NCI-H146 (cell line): Measurements from ENCODE around the gene GABARAPL2.

Experiments
- DNase-seq: peaks from one replicate; lab custom pipeline; 2025; lab: John Stamatoyannopoulos, UW

Gene GABARAPL2

GRCh38 chr16:75555213-75555706 is 10.9 kb upstream of the GABARAPL2 start:
- DNase-seq = peak; percentile 73

- DNase-seq = peak; percentile 92
These were observed 10.3 kb upstream of the GABARAPL2 start, which contains the start of gene TMEM231 for GRCh38 chr16:75555707-75556430. TSS of gene TMEM231 (minus strand) at chr16:75556252. CDS start at chr16:75556209, 43 bp downstream.

GRCh38 chr16:75556431-75556950 is 9.7 kb upstream of the GABARAPL2 start:
- DNase-seq = no peak

DNA sequence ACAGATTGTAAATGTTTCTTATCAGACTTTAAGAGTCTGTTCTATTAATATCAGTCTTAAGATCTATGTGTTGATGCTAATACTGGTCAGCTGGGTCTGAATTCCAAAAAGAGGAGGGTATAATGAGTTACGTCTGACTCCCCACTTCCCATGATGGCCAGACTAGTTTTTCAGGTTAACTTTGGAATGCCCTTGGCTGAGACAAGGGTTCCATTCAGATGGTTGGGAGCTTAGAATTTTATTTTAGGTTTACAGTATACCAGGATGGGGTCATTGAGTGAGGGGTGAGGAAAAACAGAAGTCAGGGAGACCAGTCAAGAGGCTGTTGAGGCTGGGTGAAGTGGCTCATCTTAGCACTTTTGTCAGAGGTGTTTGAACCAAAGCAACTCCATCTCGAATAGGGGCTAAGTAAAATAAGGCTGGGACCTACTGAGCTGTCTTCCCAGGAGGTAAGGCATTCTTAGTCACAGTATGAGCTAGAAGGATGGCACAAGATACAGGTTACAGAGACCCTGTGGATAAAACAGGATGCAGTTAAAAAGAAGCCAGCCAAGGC is 7.3 kb upstream of the GABARAPL2 start:
- DNase-seq = no peak

DNA sequence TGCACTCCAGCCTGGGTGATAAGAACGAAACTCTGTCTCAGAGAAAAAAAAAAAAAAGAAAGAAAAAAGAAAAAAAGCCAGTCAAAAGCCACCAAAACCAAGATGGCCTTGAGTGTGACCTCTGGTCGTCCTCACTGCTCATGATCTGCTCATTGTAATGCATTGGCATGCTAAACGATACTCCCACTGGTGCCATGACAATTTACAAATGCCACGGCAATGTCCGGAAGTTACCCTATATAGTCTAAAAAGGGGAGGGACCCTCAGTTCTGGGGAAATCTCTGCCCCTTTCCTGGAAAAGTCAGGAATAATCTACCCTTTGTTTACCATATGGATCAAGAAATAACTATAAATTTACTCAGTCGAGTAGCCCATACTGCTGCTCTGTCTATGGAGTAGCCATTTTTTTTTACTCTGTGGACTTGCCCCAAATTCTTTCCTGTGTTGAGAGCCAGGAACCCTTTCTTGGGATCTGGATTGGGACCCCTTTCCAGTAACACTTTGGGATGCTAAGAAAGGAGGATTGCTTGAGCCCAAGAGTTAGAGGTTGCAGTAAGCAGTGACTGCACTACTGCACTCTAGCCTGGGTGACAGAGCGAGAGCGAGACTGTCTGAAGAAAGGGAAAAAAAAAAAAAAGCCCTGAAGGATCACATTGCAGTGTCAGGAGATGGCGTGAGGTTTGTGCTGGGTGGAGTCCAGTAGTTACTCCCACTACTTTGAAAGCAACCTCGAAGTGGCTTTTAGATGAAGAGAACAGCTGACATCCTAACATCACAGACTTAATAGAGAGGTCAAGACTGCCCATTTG is 6.4 kb upstream of the GABARAPL2 start:
- no peak for DNase-seq

DNA sequence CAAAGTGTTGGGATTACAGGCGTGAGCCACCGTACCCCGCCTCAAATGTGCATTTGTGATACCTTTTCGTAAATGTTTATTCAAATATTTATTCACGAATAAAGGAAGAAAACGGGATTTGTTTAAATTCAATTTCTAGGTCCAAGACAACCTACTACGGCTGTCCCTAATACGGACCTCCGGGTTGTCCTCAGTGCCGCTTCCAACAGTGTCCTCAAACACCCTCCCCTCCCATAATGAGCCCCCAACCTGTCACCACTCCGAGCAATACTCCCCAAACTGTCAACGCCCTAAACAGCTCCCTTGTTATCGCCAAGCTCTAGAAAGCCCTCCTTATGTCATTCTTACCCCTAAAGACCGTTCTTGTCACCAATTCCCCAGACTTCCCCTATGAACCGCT is 539 bp upstream of the GABARAPL2 start:
- no peak for DNase-seq

GRCh38 chr16:75566758-75567255 is 628 bp downstream of the GABARAPL2 start:
- no peak for DNase-seq

- no peak for DNase-seq
These were observed 1.7 kb downstream of the GABARAPL2 start for GRCh38 chr16:75567911-75568310.

GRCh38 chr16:75570396-75571065 is 4.4 kb downstream of the GABARAPL2 start:
- no peak for DNase-seq

GRCh38 chr16:75572864-75573542 is 6.8 kb downstream of the GABARAPL2 start:
- DNase-seq = no peak

DNA sequence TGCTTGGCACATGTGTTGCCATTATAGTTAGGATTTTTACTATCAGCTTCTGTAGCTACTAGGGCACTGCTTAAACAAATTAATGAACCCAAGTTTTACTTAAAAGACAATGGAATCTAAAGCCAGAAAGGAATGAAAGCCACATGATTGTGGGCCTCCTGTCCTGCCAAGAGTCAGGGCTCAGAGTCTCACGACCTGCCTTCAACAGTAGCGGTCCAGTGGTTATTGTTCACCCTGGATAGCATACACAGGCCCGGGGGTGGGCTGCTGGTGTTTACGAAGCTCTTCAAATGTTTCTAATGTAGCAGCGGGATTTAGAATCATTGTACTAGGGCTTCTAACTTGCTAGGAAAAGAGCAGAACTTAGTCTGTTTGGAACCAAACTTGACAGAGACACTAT is 7.8 kb downstream of the GABARAPL2 start:
- no peak for DNase-seq

DNA sequence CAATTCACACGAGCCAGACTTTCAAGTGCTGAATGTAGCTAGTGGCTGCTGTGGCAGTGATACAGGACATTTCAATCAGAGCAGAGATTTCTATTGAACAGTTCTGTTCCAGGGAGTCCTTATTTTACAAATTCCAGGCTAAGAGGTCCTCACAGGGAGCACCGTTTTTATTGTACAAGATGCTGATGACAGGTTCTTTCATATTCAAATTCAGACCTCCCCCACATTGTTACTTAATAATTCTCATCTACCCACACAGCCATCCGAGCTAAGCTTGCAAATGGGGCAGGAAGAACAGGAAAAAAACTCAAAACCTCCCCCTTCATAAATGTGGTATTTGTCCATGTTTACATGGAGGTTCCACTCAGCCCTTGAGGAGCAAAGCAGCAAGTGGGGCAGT is 9.8 kb downstream of the GABARAPL2 start:
- DNase-seq = no peak

- no peak for DNase-seq
These were observed 10.2 kb downstream of the GABARAPL2 start for GRCh38 chr16:75576384-75576811.

DNA sequence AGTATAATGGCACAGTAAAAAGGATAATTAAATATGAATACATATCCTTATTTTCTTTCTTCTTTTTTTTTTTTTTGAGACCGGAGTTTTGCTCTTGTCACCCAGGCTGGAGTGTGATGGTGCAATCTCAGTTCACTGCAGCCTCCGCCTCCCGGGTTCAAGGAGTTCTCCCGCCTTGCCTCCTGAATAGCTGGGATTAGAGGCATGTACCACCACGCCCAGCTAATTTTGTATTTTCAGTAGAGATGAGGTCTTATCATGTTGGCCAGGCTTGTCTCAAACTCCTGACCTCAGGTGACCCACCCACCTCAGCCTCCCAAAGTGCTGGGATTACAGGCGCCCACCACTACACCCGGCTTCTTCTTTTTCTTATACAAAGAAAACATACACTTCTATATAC is 12.0 kb downstream of the GABARAPL2 start:
- DNase-seq = no peak

GRCh38 chr16:75578725-75579124 is 12.5 kb downstream of the GABARAPL2 start:
- DNase-seq = no peak

DNA sequence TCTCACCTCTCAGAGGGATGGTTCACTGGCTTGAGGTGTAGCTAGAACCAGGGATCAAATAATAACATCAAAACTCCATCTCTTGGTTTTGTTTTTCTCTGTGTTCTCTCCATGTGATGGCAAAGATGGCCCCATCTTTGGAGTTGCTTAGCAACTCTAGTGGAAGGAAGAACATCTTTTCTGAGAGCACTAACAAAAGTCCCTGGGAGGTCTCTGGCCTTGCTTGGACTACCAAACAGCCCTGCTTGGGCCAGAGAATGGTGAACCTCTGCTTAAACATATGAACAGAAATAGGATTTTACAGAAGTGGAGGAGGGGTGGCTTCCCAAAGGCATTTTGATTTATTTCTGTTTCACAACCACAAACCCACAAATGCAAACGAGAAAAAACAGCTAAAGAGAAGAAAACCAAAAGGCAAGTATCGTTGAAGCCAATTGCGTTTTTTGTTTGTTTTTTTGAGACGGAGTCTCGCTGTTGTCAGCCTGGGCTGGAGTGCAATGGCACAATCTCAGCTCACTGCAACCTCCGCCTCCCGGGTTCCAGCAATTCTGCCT is 13.2 kb downstream of the GABARAPL2 start:
- DNase-seq = no peak

DNA sequence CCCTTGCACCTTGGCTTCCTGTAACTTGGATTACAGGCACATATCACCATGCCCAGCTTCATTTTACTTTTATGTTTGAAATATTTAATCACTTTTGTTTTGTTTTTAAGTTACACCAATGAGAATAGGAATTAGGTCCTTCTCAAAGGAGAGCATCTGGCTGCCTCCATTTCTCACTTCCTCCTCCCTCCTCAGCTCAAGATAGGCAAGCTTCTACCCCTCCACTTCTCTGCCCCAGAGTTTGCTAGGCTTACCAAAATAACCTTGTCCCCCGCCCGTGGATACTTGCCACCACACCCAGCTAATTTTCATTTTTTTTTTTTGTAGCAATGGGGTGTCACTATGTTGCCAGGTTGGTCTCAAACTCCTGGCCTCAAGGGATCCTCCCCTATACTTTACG is 17.9 kb downstream of the GABARAPL2 start:
- no peak for DNase-seq

DNA sequence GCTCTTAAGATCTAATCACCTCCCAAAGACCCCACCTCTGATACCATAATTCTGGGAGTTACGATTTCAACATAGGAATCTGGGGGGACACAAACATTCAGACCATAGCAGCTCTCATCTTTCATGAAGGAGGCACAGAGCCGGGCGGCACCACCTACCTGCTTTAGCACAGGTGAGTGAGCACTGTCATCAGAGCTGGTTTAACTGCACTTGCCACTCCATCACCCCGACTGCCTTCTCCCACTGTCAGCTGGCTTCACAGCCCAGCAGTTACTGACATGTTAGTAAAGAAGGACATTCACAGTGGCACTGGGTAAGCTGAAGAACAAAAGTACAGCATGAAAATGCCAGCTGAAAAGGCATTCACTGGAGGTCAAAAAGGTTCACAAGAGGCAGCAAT is 22.5 kb downstream of the GABARAPL2 start:
- DNase-seq = no peak

GRCh38 chr16:75589306-75589705 is 23.1 kb downstream of the GABARAPL2 start:
- DNase-seq = no peak

GRCh38 chr16:75590920-75591843 is 25.0 kb downstream of the GABARAPL2 start:
- DNase-seq = no peak
